ENCODE results near the gene LIPA.

LIPA gene

GRCh38 chr10:89283025-89283935 lies 31.7 kb upstream of the LIPA start:
- H3K4me1 ChIP-seq (ENCODE audit: insufficient read depth, low read length) = peaks cover 15% of the 10 kb centered on the region
- H3K27me3 ChIP-seq (ENCODE audit: insufficient read depth, low read length) = no peaks in the 10 kb centered on the region
- no peaks in the 10 kb centered on the region for H3K36me3 ChIP-seq (ENCODE audit: insufficient read depth, low read depth, low read length)
- H3K4me3 ChIP-seq (ENCODE audit: low read length) = no peak overlapping the region
- no peaks in the 10 kb centered on the region for H3K9me3 ChIP-seq (ENCODE audit: insufficient read depth, low read depth, low read length)
- H3K27ac ChIP-seq (ENCODE audit: low read length) = no peak overlapping the region
- peak overlapping the region; percentile 4; the same call in 1 of the 2 replicates for H3K9ac ChIP-seq (ENCODE audit: low read depth, low read length)

- Histone ChIP-seq H3K4me3 (ENCODE audit: low read length) (no peak overlapping the region), H3K4me1 (ENCODE audit: insufficient read depth, low read length) (peaks cover 21% of the 10 kb centered on the region), H3K27me3 (ENCODE audit: insufficient read depth, low read length) (no peaks in the 10 kb centered on the region), H3K27ac (ENCODE audit: low read length) (no peak overlapping the region), H3K9me3 (ENCODE audit: insufficient read depth, low read depth, low read length) (no peaks in the 10 kb centered on the region), H3K36me3 (ENCODE audit: insufficient read depth, low read depth, low read length) (no peaks in the 10 kb centered on the region), H3K9ac (ENCODE audit: low read depth, low read length) (no peak overlapping the region)
Observed at GRCh38 chr10:89281606-89282395, 30.2 kb upstream of the LIPA start.

- Histone ChIP-seq H3K27ac (ENCODE audit: low read length) (no peak overlapping the region), H3K4me1 (ENCODE audit: insufficient read depth, low read length) (peaks cover 21% of the 10 kb centered on the region), H3K36me3 (ENCODE audit: insufficient read depth, low read depth, low read length) (no peaks in the 10 kb centered on the region), H3K4me3 (ENCODE audit: low read length) (no peak overlapping the region), H3K9ac (ENCODE audit: low read depth, low read length) (no peak overlapping the region), H3K27me3 (ENCODE audit: insufficient read depth, low read length) (no peaks in the 10 kb centered on the region), H3K9me3 (ENCODE audit: insufficient read depth, low read depth, low read length) (no peaks in the 10 kb centered on the region)
Observed at GRCh38 chr10:89280508-89280907, 28.9 kb upstream of the LIPA start.

- Histone ChIP-seq H3K9me3 (ENCODE audit: insufficient read depth, low read depth, low read length) (no peaks in the 10 kb centered on the region), H3K4me3 (ENCODE audit: low read length) (no peak overlapping the region), H3K4me1 (ENCODE audit: insufficient read depth, low read length) (peaks cover 19% of the 10 kb centered on the region), H3K9ac (ENCODE audit: low read depth, low read length) (no peak overlapping the region), H3K36me3 (ENCODE audit: insufficient read depth, low read depth, low read length) (no peaks in the 10 kb centered on the region), H3K27me3 (ENCODE audit: insufficient read depth, low read length) (no peaks in the 10 kb centered on the region), H3K27ac (ENCODE audit: low read length) (no peak overlapping the region)
Observed at GRCh38 chr10:89279421-89279869, 27.9 kb upstream of the LIPA start.

- no peak overlapping the region for H3K27ac ChIP-seq (ENCODE audit: low read length)
- H3K4me3 ChIP-seq (ENCODE audit: low read length) = no peak overlapping the region
- H3K9me3 ChIP-seq (ENCODE audit: insufficient read depth, low read depth, low read length) = no peaks in the 10 kb centered on the region
- peaks cover 14% of the 10 kb centered on the region for H3K4me1 ChIP-seq (ENCODE audit: insufficient read depth, low read length)
- no peaks in the 10 kb centered on the region for H3K36me3 ChIP-seq (ENCODE audit: insufficient read depth, low read depth, low read length)
- no peak overlapping the region for H3K9ac ChIP-seq (ENCODE audit: low read depth, low read length)
- no peaks in the 10 kb centered on the region for H3K27me3 ChIP-seq (ENCODE audit: insufficient read depth, low read length)
Observed at GRCh38 chr10:89278900-89279392, 27.4 kb upstream of the LIPA start.

GRCh38 chr10:89278034-89278535 lies 26.5 kb upstream of the LIPA start:
- no peak overlapping the region for H3K9ac ChIP-seq (ENCODE audit: low read depth, low read length)
- no peak overlapping the region for H3K4me3 ChIP-seq (ENCODE audit: low read length)

GRCh38 chr10:89275383-89275782 lies 23.8 kb upstream of the LIPA start:
- Histone ChIP-seq H3K27ac (ENCODE audit: low read length) (no peak overlapping the region), H3K36me3 (ENCODE audit: insufficient read depth, low read depth, low read length) (no peaks in the 10 kb centered on the region), H3K4me3 (ENCODE audit: low read length) (no peak overlapping the region), H3K9ac (ENCODE audit: low read depth, low read length) (no peak overlapping the region), H3K27me3 (ENCODE audit: insufficient read depth, low read length) (no peaks in the 10 kb centered on the region), H3K9me3 (ENCODE audit: insufficient read depth, low read depth, low read length) (no peaks in the 10 kb centered on the region), H3K4me1 (ENCODE audit: insufficient read depth, low read length) (peaks cover 6% of the 10 kb centered on the region)

More at GRCh38 chr10:89278034-89278535, 26.5 kb upstream of the LIPA start:
- Histone ChIP-seq H3K36me3 (ENCODE audit: insufficient read depth, low read depth, low read length) (no peaks in the 10 kb centered on the region), H3K9me3 (ENCODE audit: insufficient read depth, low read depth, low read length) (no peaks in the 10 kb centered on the region), H3K4me1 (ENCODE audit: insufficient read depth, low read length) (peaks cover 6% of the 10 kb centered on the region), H3K27me3 (ENCODE audit: insufficient read depth, low read length) (no peaks in the 10 kb centered on the region), H3K27ac (ENCODE audit: low read length) (no peak overlapping the region)

GRCh38 chr10:89274928-89275327 lies 23.4 kb upstream of the LIPA start:
- H3K27ac ChIP-seq (ENCODE audit: low read length) = no peak overlapping the region

GRCh38 chr10:89273680-89274079 lies 22.1 kb upstream of the LIPA start:
- no peak overlapping the region for H3K9ac ChIP-seq (ENCODE audit: low read depth, low read length)
- H3K27me3 ChIP-seq (ENCODE audit: insufficient read depth, low read length) = no peaks in the 10 kb centered on the region
- no peak overlapping the region for H3K4me3 ChIP-seq (ENCODE audit: low read length)
- H3K9me3 ChIP-seq (ENCODE audit: insufficient read depth, low read depth, low read length) = no peaks in the 10 kb centered on the region
- peaks cover 6% of the 10 kb centered on the region for H3K4me1 ChIP-seq (ENCODE audit: insufficient read depth, low read length)
- no peak overlapping the region for H3K27ac ChIP-seq (ENCODE audit: low read length)
- no peaks in the 10 kb centered on the region for H3K36me3 ChIP-seq (ENCODE audit: insufficient read depth, low read depth, low read length)

More at GRCh38 chr10:89274928-89275327, 23.4 kb upstream of the LIPA start:
- H3K27me3 ChIP-seq (ENCODE audit: insufficient read depth, low read length) = no peaks in the 10 kb centered on the region
- no peaks in the 10 kb centered on the region for H3K9me3 ChIP-seq (ENCODE audit: insufficient read depth, low read depth, low read length)
- no peak overlapping the region for H3K9ac ChIP-seq (ENCODE audit: low read depth, low read length)
- no peak overlapping the region for H3K4me3 ChIP-seq (ENCODE audit: low read length)
- H3K36me3 ChIP-seq (ENCODE audit: insufficient read depth, low read depth, low read length) = no peaks in the 10 kb centered on the region
- H3K4me1 ChIP-seq (ENCODE audit: insufficient read depth, low read length) = peaks cover 6% of the 10 kb centered on the region

- Histone ChIP-seq H3K27me3 (ENCODE audit: insufficient read depth, low read length) (no peaks in the 10 kb centered on the region), H3K9ac (ENCODE audit: low read depth, low read length) (no peak overlapping the region), H3K27ac (ENCODE audit: low read length) (no peak overlapping the region), H3K9me3 (ENCODE audit: insufficient read depth, low read depth, low read length) (no peaks in the 10 kb centered on the region), H3K4me3 (ENCODE audit: low read length) (no peak overlapping the region), H3K36me3 (ENCODE audit: insufficient read depth, low read depth, low read length) (no peaks in the 10 kb centered on the region), H3K4me1 (ENCODE audit: insufficient read depth, low read length) (no peaks in the 10 kb centered on the region)
Observed at GRCh38 chr10:89271532-89271931, 20.0 kb upstream of the LIPA start.

GRCh38 chr10:89270153-89270483 lies 18.5 kb upstream of the LIPA start:
- Histone ChIP-seq H3K36me3 (ENCODE audit: insufficient read depth, low read depth, low read length) (no peaks in the 10 kb centered on the region), H3K9me3 (ENCODE audit: insufficient read depth, low read depth, low read length) (no peaks in the 10 kb centered on the region), H3K27ac (ENCODE audit: low read length) (no peak overlapping the region), H3K9ac (ENCODE audit: low read depth, low read length) (no peak overlapping the region), H3K4me1 (ENCODE audit: insufficient read depth, low read length) (no peaks in the 10 kb centered on the region), H3K27me3 (ENCODE audit: insufficient read depth, low read length) (no peaks in the 10 kb centered on the region), H3K4me3 (ENCODE audit: low read length) (no peak overlapping the region)

Data from iPS-20b (cell line).